ENCODE measurements around the gene VSIR. TPM values are rescaled to one million over a fixed set of nuclear protein-coding genes. Genes with fewer than 3 reads are reported as not detected.

The VSIR gene
- total RNA-seq, 1 experiment from 2014 or later: 3.6 TPM

GRCh38 chr10:71719464-71720201 is 53.7 kb downstream of the VSIR start, which contains the start of gene C10orf105:
Gene C10orf105, minus strand, starts transcription at chr10:71719778. Its CDS starts 3,441 bp downstream, at chr10:71716337.
- Mint-ChIP-seq H3K4me1 (ENCODE audit: insufficient read depth, unreplicated experiment) (no peaks in the 10 kb centered on the region), H3K36me3 (ENCODE audit: insufficient read depth, unreplicated experiment) (no peaks in the 10 kb centered on the region), H3K4me3 (ENCODE audit: unreplicated experiment) (no peak within 1 kb of the TSS), H3K9me3 (ENCODE audit: unreplicated experiment) (no peaks in the 10 kb centered on the region), H3K27ac (ENCODE audit: low read depth, unreplicated experiment) (no peak within 1 kb of the TSS), H3K27me3 (ENCODE audit: insufficient read depth, unreplicated experiment) (no peaks in the 10 kb centered on the region)
- no peak for DNase-seq (ENCODE audit: unreplicated experiment)
- POLR2A ChIA-PET: interaction anchor here (0.7 kb wide), 1 partner anchor 573 kb away, joined by 3 read pairs; no protein-coding TSS in a partner anchor
- no peak for TF ChIP-seq CTCF (IDR thresholded peaks at IDR 0.05; ENCODE audit: unreplicated experiment)
- BruUV-seq (replicated peaks): no TSS peak
- CTCF ChIA-PET: interaction anchor here (0.6 to 0.7 kb wide), 2 partner anchors 176 to 320 kb away, joined by 3 read pairs; no protein-coding TSS in a partner anchor
- intact Hi-C loops (cut with micrococcal nuclease): no loop called here

- no peak for DNase-seq (ENCODE audit: unreplicated experiment)
- Mint-ChIP-seq H3K9me3 (ENCODE audit: unreplicated experiment) (no peaks in the 10 kb centered on the region), H3K27ac (ENCODE audit: low read depth, unreplicated experiment) (no peak overlapping the region), H3K36me3 (ENCODE audit: insufficient read depth, unreplicated experiment) (no peaks in the 10 kb centered on the region), H3K27me3 (ENCODE audit: insufficient read depth, unreplicated experiment) (no peaks in the 10 kb centered on the region), H3K4me1 (ENCODE audit: insufficient read depth, unreplicated experiment) (peaks cover 6% of the 10 kb centered on the region), H3K4me3 (ENCODE audit: unreplicated experiment) (no peak overlapping the region)
- no TSS peak for BruUV-seq (replicated peaks)
- no peak for TF ChIP-seq CTCF (IDR thresholded peaks at IDR 0.05; ENCODE audit: unreplicated experiment)
- intact Hi-C loops (cut with micrococcal nuclease): no loop called here
- ChIA-PET POLR2A (no interaction called here), CTCF (interaction anchor here (0.6 to 0.7 kb wide), 2 partner anchors 177 to 321 kb away, joined by 3 read pairs; no protein-coding TSS in a partner anchor)
Observed at GRCh38 chr10:71719042-71719441, 54.3 kb downstream of the VSIR start.

- DNase-seq (ENCODE audit: unreplicated experiment): no peak
- POLR2A ChIA-PET: no interaction called here
- intact Hi-C loops (cut with micrococcal nuclease): no loop called here
- H3K4me3 Mint-ChIP-seq (ENCODE audit: unreplicated experiment): no peak overlapping the region
- no TSS peak for BruUV-seq (replicated peaks)
- H3K27ac Mint-ChIP-seq (ENCODE audit: low read depth, unreplicated experiment): no peak overlapping the region
- no peak for TF ChIP-seq CTCF (IDR thresholded peaks at IDR 0.05; ENCODE audit: unreplicated experiment)
- H3K36me3 Mint-ChIP-seq (ENCODE audit: insufficient read depth, unreplicated experiment): no peaks in the 10 kb centered on the region
- CTCF ChIA-PET: interaction anchor here (0.6 to 0.9 kb wide), 3 partner anchors 10 to 1999 kb away, joined by 3 to 5 read pairs (median 3); no protein-coding TSS in a partner anchor
- no peaks in the 10 kb centered on the region for H3K9me3 Mint-ChIP-seq (ENCODE audit: unreplicated experiment)
- H3K4me1 Mint-ChIP-seq (ENCODE audit: insufficient read depth, unreplicated experiment): peaks cover 14% of the 10 kb centered on the region
- no peaks in the 10 kb centered on the region for H3K27me3 Mint-ChIP-seq (ENCODE audit: insufficient read depth, unreplicated experiment)
Observed at GRCh38 chr10:71718165-71718698, 55.1 kb downstream of the VSIR start.

DNA sequence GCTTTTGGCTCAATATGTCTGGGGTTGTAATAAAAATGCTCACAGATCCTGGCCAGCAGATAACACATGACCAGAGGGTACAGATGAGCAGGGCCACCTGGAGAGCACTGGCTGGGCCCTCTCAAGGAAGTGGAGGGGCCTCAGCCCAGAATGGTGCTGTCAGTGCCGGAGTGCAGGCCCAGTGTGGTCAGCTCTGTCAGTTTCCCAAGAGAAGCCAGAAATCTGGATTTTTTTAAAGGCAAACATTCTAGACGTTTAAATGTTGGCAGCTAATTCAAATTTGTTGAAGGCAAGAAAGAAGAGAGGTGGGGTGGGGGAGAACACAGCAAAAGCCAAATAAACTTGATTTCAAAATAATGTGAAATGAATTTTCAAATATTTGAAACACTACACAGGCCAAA is 55.8 kb downstream of the VSIR start:
- no peak overlapping the region for H3K27ac Mint-ChIP-seq (ENCODE audit: low read depth, unreplicated experiment)
- POLR2A ChIA-PET: no interaction called here
- intact Hi-C loops (cut with micrococcal nuclease): no loop called here
- H3K36me3 Mint-ChIP-seq (ENCODE audit: insufficient read depth, unreplicated experiment): no peaks in the 10 kb centered on the region
- TF ChIP-seq CTCF (IDR thresholded peaks at IDR 0.05; ENCODE audit: unreplicated experiment): no peak
- no peak for DNase-seq (ENCODE audit: unreplicated experiment)
- H3K4me1 Mint-ChIP-seq (ENCODE audit: insufficient read depth, unreplicated experiment): peaks cover 18% of the 10 kb centered on the region
- H3K9me3 Mint-ChIP-seq (ENCODE audit: unreplicated experiment): no peaks in the 10 kb centered on the region
- no peak overlapping the region for H3K4me3 Mint-ChIP-seq (ENCODE audit: unreplicated experiment)
- no peaks in the 10 kb centered on the region for H3K27me3 Mint-ChIP-seq (ENCODE audit: insufficient read depth, unreplicated experiment)
- BruUV-seq (replicated peaks): no TSS peak
- CTCF ChIA-PET: interaction anchor here (0.6 to 0.9 kb wide), 3 partner anchors 9 to 2000 kb away, joined by 3 to 5 read pairs (median 3); no protein-coding TSS in a partner anchor

Measured in MCF 10A (cell line).